Nephron (organoid): Measurements from ENCODE around the gene PIP5KL1.

Experiments used
- H3K27ac Mint-ChIP-seq, 3 experiments: 2 replicates each; pipeline ENCODE4 v1.8.0; 2020; ENCODE audit warnings: mixed read lengths in 3 of 3, mild to moderate bottlenecking in 2 of 3, moderate library complexity in 1 of 3
- H3K27me3 Mint-ChIP-seq: 2 replicates; pipeline ENCODE4 v1.8.0; 2021; ENCODE audit warnings: low read depth, mild to moderate bottlenecking, moderate library complexity, mixed read lengths
- H3K36me3 Mint-ChIP-seq: 2 replicates; pipeline ENCODE4 v1.8.0; 2020; ENCODE audit warnings: low read depth, mixed read lengths
- H3K4me1 Mint-ChIP-seq: 2 replicates; pipeline ENCODE4 v1.8.0; 2020; ENCODE audit warnings: mixed read lengths
- H3K4me3 Mint-ChIP-seq, 3 experiments: 2 replicates each; pipeline ENCODE4 v1.8.0; 2020; ENCODE audit warnings: mild to moderate bottlenecking in 3 of 3, mixed read lengths in 3 of 3, moderate library complexity in 2 of 3
- H3K9me3 Mint-ChIP-seq: 2 replicates; pipeline ENCODE4 v1.8.0; 2020; ENCODE audit warnings: mixed read lengths
- TF ChIP-seq, protein P1 (sequence below), 3 experiments: fragments of 200-600 bp; sonication (generic); IDR thresholded peaks; one replicate each; pipeline ENCODE4 v1.5.0; 2021; ENCODE audit warnings: antibody characterized with exemption in 3 of 3; ENCODE audit not compliant: unreplicated experiment in 3 of 3

PIP5KL1 gene

DNA sequence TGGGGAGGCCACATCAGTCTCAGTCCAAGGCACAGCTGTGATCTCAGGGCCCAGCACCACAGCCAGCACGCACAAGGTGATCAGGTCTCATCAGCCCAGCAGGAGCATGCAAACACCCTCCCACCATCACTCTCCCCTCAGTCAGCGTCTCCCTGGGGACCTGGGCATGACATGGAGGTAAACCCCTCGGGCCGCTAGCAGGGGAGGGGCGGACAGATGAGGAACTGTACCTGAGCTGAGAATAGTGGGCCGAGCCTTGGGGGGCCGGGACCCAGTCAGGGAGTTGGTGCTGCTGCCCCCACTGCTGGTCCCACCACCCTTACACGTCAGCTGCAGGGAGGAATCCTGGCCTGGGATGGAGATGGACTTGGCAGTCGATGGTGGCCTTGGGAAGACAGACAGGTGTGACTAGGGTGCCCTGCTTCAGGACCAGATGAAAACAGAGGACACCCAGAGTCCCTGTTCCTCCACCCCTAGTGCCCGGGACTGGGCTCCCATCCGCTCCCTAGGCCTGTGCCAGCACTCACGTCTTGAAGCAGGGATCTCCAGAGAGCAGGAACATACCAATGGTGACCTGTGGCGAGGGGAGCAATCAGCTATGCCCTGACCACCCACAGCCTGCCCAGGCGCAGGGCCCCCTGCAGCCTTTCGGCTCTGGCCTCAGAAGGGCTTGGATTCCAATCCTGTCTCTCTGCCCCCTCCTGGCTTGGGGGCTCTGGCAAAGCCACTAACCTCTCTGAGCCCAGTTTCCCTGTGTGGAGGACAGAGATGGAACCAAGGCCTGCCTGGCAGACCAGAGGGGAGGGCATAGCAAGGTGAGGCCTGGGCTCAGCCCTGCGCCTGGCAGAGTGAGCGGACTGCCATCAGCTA is 17.5 kb upstream of the PIP5KL1 start:
- no peak overlapping the region for H3K4me3 Mint-ChIP-seq
- no peaks in the 10 kb centered on the region for H3K9me3 Mint-ChIP-seq
- H3K27me3 Mint-ChIP-seq: no peaks in the 10 kb centered on the region

DNA sequence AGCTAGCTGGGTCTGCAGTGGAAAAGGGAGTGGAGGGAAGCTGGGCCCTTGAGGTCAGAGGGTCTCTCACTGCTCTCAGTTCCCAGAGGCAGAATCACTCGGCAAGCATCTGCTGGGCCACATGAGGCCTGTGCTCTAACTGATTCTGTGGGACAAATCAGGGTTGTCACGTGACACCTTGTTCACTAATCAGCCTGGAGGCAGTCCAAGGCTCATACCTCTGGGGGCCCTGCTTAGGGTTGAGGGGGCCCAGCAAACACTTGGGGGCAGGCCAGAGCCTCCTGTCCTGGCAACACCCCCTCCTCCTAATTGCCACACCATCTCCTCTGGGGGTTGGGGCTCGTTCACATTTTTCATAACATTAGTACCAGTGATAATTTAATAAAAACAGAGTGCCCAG is 16.2 kb upstream of the PIP5KL1 start:
- no peaks in the 10 kb centered on the region for H3K9me3 Mint-ChIP-seq
- H3K27ac Mint-ChIP-seq: no peak overlapping the region
- TF ChIP-seq, protein P1, sequence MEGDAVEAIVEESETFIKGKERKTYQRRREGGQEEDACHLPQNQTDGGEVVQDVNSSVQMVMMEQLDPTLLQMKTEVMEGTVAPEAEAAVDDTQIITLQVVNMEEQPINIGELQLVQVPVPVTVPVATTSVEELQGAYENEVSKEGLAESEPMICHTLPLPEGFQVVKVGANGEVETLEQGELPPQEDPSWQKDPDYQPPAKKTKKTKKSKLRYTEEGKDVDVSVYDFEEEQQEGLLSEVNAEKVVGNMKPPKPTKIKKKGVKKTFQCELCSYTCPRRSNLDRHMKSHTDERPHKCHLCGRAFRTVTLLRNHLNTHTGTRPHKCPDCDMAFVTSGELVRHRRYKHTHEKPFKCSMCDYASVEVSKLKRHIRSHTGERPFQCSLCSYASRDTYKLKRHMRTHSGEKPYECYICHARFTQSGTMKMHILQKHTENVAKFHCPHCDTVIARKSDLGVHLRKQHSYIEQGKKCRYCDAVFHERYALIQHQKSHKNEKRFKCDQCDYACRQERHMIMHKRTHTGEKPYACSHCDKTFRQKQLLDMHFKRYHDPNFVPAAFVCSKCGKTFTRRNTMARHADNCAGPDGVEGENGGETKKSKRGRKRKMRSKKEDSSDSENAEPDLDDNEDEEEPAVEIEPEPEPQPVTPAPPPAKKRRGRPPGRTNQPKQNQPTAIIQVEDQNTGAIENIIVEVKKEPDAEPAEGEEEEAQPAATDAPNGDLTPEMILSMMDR (IDR thresholded peaks at IDR 0.05; ENCODE audit: unreplicated experiment in 3 of 3): no peak

More for the DNA sequence above, 17.5 kb upstream of the PIP5KL1 start:
- Mint-ChIP-seq H3K4me1 (peaks cover 23% of the 10 kb centered on the region), H3K36me3 (peaks cover 11% of the 10 kb centered on the region), H3K27ac (peak overlapping the region in 1 of 3 experiments; percentile 17)
- TF ChIP-seq, protein P1 (IDR thresholded peaks at IDR 0.05; ENCODE audit: unreplicated experiment in 3 of 3): no peak

DNA sequence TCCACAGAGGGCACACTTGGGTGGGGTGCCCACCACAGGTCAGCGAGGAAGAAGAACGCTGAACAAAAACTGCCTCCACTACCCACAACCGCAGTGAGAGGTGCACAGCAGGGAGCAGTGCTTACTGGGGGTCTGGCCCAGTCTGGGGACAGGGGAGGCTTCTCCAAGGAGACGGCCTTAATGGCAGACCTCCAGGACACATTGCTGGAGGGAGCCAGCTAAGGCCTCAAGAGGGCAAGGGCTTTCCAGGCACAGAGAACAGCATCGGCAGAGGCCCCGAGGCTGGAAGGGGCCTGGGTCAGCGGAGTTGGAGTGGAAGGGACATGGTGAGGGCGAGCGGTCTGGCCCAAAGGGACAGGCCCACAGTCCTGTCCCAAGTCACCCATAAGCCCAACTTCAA is 15.4 kb upstream of the PIP5KL1 start:
- H3K36me3 Mint-ChIP-seq: peaks cover 16% of the 10 kb centered on the region
- TF ChIP-seq, protein P1 (IDR thresholded peaks at IDR 0.05; ENCODE audit: unreplicated experiment in 3 of 3): no peak
- H3K4me1 Mint-ChIP-seq: peaks cover 35% of the 10 kb centered on the region
- H3K27me3 Mint-ChIP-seq: no peaks in the 10 kb centered on the region
- no peak overlapping the region for H3K27ac Mint-ChIP-seq
- H3K9me3 Mint-ChIP-seq: no peaks in the 10 kb centered on the region
- H3K4me3 Mint-ChIP-seq: no peak overlapping the region

More for the DNA sequence above, 16.2 kb upstream of the PIP5KL1 start:
- H3K36me3 Mint-ChIP-seq: peaks cover 16% of the 10 kb centered on the region
- H3K27me3 Mint-ChIP-seq: no peaks in the 10 kb centered on the region
- no peak overlapping the region for H3K4me3 Mint-ChIP-seq
- peaks cover 31% of the 10 kb centered on the region for H3K4me1 Mint-ChIP-seq

DNA sequence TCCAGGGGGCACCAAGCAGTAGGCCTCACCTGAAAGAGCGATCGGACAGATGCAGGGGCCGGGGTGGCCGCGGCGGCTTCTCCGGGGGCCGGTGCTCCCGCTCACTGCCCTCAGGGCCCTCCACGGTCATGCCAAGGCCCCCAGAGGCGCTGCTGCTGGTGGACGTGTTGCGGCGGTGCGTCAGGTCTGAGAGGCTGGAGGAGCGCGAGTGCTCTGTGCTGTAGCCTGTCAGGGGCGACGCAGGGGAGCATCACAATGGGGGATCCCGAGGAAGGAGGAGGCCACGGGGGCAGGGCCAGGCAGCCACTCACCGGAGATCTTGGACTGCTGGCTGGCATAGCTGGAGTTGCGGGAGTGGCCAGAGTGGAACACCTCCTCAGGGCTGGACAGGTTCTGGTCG is 14.8 kb upstream of the PIP5KL1 start:
- H3K27ac Mint-ChIP-seq: no peak overlapping the region
- H3K4me3 Mint-ChIP-seq: no peak overlapping the region
- H3K36me3 Mint-ChIP-seq: peaks cover 16% of the 10 kb centered on the region
- TF ChIP-seq, protein P1 (IDR thresholded peaks at IDR 0.05; ENCODE audit: unreplicated experiment in 3 of 3): no peak
- peaks cover 35% of the 10 kb centered on the region for H3K4me1 Mint-ChIP-seq
- H3K27me3 Mint-ChIP-seq: no peaks in the 10 kb centered on the region
- H3K9me3 Mint-ChIP-seq: no peaks in the 10 kb centered on the region

DNA sequence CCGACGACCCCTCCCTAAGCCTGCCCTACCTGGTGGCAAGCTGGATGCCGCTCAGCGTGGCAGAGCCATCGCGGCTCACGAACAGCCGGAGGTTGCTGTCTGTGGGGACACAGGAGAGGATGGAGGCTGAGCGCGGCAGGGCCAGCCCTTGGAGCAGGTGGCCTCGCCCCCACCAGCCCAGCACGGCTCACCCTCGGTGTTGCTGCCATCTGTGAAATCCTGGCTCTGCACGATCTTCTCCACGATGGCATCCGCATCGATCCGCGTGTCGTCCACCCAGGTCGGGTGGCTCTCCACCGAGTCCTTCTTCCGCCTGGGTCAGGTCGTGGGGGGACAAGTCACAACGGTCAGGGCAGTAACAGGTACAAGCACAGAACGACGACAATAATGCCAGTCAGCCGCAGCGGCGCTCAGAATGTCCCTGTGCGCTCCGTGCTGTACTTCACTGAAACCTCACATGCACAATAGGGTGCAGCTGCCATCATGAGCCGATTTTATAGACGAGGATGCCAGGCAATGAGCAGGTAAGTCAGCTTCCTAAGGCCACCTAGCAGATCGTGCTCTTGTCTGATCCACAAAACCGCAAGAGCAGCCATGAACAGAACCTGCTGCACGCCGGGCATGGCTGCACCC is 14.1 kb upstream of the PIP5KL1 start:
- H3K4me3 Mint-ChIP-seq: no peak overlapping the region
- peaks cover 32% of the 10 kb centered on the region for H3K4me1 Mint-ChIP-seq
- no peak overlapping the region for H3K27ac Mint-ChIP-seq
- TF ChIP-seq, protein P1 (IDR thresholded peaks at IDR 0.05; ENCODE audit: unreplicated experiment in 3 of 3): no peak
- no peaks in the 10 kb centered on the region for H3K27me3 Mint-ChIP-seq
- H3K36me3 Mint-ChIP-seq: peaks cover 16% of the 10 kb centered on the region
- H3K9me3 Mint-ChIP-seq: no peaks in the 10 kb centered on the region
